OCI-LY1 (cell line): ENCODE measurements around the gene SLC25A10.

ENCODE experiments used
- H2AFZ ChIP-seq: fragments of 200-600 bp; sonication (generic), shearing (Covaris generic); 2 replicates; pipeline ENCODE4 v1.6.0; 2014; ENCODE audit warnings: antibody characterized with exemption, mild to moderate bottlenecking, low read length
- H3F3A ChIP-seq: fragments of 200-600 bp; sonication (generic), shearing (Covaris generic); 2 replicates; pipeline ENCODE4 v1.6.0; 2014; ENCODE audit warnings: mild to moderate bottlenecking, antibody characterized with exemption, low read length, moderate library complexity; ENCODE audit not compliant: insufficient read depth
- H3K27ac ChIP-seq: fragments of 200-600 bp; sonication (generic); 2 replicates; pipeline ENCODE4 v1.5.1; 2014; ENCODE audit warnings: low read length, mixed run types, mild to moderate bottlenecking, low read depth; ENCODE audit not compliant: poor library complexity, severe bottlenecking
- H3K27me3 ChIP-seq: fragments of 200-600 bp; sonication (generic); 2 replicates; pipeline ENCODE4 v1.6.0; 2014; ENCODE audit warnings: antibody characterized with exemption, mild to moderate bottlenecking, low read length, moderate library complexity; ENCODE audit not compliant: insufficient read depth
- H3K36me3 ChIP-seq: fragments of 200-600 bp; sonication (generic); 2 replicates; pipeline ENCODE4 v1.6.1; 2014; ENCODE audit warnings: mild to moderate bottlenecking, antibody characterized with exemption, low read length, moderate library complexity, mixed read lengths; ENCODE audit not compliant: insufficient read depth
- H3K4me1 ChIP-seq: fragments of 200-600 bp; sonication (generic); 2 replicates; pipeline ENCODE4 v1.5.1; 2014; ENCODE audit warnings: mild to moderate bottlenecking, low read length, moderate library complexity; ENCODE audit not compliant: insufficient read depth, severe bottlenecking
- H3K4me2 ChIP-seq: fragments of 200-600 bp; sonication (generic), shearing (Covaris generic); 2 replicates; pipeline ENCODE4 v1.6.1; 2014; ENCODE audit warnings: low read length
- H3K4me3 ChIP-seq: fragments of 200-600 bp; sonication (generic); 2 replicates; pipeline ENCODE4 v1.5.1; 2014; ENCODE audit warnings: low read length, low read depth, mild to moderate bottlenecking, mixed read lengths; ENCODE audit not compliant: poor library complexity, severe bottlenecking
- H3K79me2 ChIP-seq: fragments of 200-600 bp; shearing (Covaris generic); 2 replicates; pipeline ENCODE4 v1.6.1; 2016; ENCODE audit warnings: mixed run types, low read length, mixed read lengths; ENCODE audit not compliant: insufficient read depth
- H3K9ac ChIP-seq: fragments of 200-600 bp; sonication (generic), shearing (Covaris generic); 2 replicates; pipeline ENCODE4 v1.6.1; 2014; ENCODE audit warnings: mild to moderate bottlenecking, low read length, mixed read lengths
- H3K9me2 ChIP-seq: fragments of 200-600 bp; sonication (generic), shearing (Covaris generic); 2 replicates; pipeline ENCODE4 v1.6.1; 2014; ENCODE audit warnings: low read depth, mild to moderate bottlenecking, low read length, mixed read lengths
- H3K9me3 ChIP-seq: fragments of 200-600 bp; shearing (Covaris generic); 2 replicates; pipeline ENCODE4 v1.6.1; 2014; ENCODE audit warnings: low read length, mixed read lengths
- H4K20me1 ChIP-seq: fragments of 200-600 bp; sonication (generic), shearing (Covaris generic); 2 replicates; pipeline ENCODE4 v1.6.0; 2016; ENCODE audit warnings: mild to moderate bottlenecking, low read length; ENCODE audit not compliant: insufficient read depth
- CTCF ChIP-seq: fragments of 200-600 bp; sonication (generic), shearing (Covaris generic); IDR thresholded peaks from 2 replicates; pipeline ENCODE4 v1.5.1; 2017; ENCODE audit warnings: mild to moderate bottlenecking, antibody characterized with exemption, low read length, moderate library complexity, mixed read lengths
- EZH2 ChIP-seq: fragments of 200-600 bp; sonication (generic), shearing (Covaris generic); IDR thresholded peaks from 2 replicates; pipeline ENCODE4 v1.8.0; 2017; ENCODE audit warnings: borderline replicate concordance, mixed run types, mild to moderate bottlenecking, antibody characterized with exemption, low read length, moderate library complexity, mixed read lengths

The SLC25A10 gene

DNA sequence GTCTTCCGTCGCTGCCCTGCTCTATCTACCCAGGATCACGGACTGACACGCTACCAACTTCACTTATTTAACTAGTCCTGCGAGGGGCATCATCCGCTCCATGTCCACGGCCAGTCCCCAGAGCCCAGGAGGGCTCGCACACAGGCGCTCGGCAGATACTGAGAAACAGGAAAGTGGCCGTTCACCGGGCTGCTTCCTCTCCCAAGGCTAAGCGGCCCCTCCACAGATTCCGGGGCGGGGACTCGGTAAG lies 46.1 kb upstream of the SLC25A10 start:
- Histone ChIP-seq H3K4me2 (peak overlapping the region; percentile 85), H3K9me2 (no peaks in the 10 kb centered on the region), H3K4me3 (peak overlapping the region; percentile 82), H3F3A (no peaks in the 10 kb centered on the region), H3K79me2 (no peaks in the 10 kb centered on the region; the same call in 1 of the 2 replicates), H3K27me3 (no peaks in the 10 kb centered on the region), H4K20me1 (no peaks in the 10 kb centered on the region), H3K27ac (peak overlapping the region; percentile 29), H3K4me1 (peaks cover 24% of the 10 kb centered on the region), H3K36me3 (peaks cover 46% of the 10 kb centered on the region), H3K9me3 (no peaks in the 10 kb centered on the region), H3K9ac (peak overlapping the region; percentile 94), H2AFZ (no peak overlapping the region)
- TF ChIP-seq CTCF (no peak), EZH2 (no peak)

- Histone ChIP-seq H3K4me2 (peak within 1 kb of the TSS; percentile 93), H3F3A (no peaks in the 10 kb centered on the region), H3K4me3 (peak within 1 kb of the TSS; percentile 82), H3K9me3 (no peaks in the 10 kb centered on the region), H3K27me3 (no peaks in the 10 kb centered on the region), H3K27ac (peak within 1 kb of the TSS; percentile 47), H4K20me1 (no peaks in the 10 kb centered on the region), H3K4me1 (peaks cover 24% of the 10 kb centered on the region), H3K36me3 (peaks cover 52% of the 10 kb centered on the region), H3K79me2 (no peaks in the 10 kb centered on the region; the same call in 1 of the 2 replicates), H2AFZ (no peak within 1 kb of the TSS), H3K9me2 (no peaks in the 10 kb centered on the region), H3K9ac (peak within 1 kb of the TSS; percentile 94)
- no peak for TF ChIP-seq CTCF
- no peak for TF ChIP-seq EZH2
These were observed 45.5 kb upstream of the SLC25A10 start, which contains the start of the genes CCDC137 and OXLD1 for GRCh38 chr17:81666342-81667191. Gene CCDC137 (plus strand): TSS chr17:81666737. CDS start chr17:81666767, 30 bp downstream. Gene OXLD1 (minus strand): TSS chr17:81666605. CDS start chr17:81666577, 28 bp downstream.

DNA sequence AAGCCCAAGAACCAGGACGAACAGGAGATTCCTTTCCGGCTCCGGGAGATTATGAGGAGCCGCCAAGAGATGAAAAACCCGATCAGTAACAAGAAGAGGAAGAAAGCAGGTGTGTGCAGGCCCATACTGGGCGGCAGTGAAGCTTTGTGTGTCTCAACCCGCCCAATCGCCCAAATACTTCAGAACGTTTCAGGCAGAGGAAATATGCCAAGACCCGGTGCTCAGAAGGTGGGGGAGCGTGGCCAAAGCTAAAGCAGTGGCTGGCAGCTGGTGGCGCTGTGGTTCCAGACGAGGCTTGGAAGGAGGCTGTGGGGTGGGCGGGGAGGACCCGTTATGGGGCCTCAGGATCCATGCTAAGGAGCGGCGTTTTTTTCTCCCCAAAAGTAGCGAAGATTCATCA lies 44.3 kb upstream of the SLC25A10 start:
- H4K20me1 ChIP-seq: no peaks in the 10 kb centered on the region
- H3K36me3 ChIP-seq: peaks cover 64% of the 10 kb centered on the region
- H3K4me2 ChIP-seq: peak overlapping the region; percentile 93
- no peaks in the 10 kb centered on the region; the same call in 1 of the 2 replicates for H3K79me2 ChIP-seq
- no peak overlapping the region for H2AFZ ChIP-seq
- TF ChIP-seq EZH2 (no peak), CTCF (peak; percentile 58)
- H3K9ac ChIP-seq: peak overlapping the region; percentile 49; the same call in 1 of the 2 replicates
- no peaks in the 10 kb centered on the region for H3K9me2 ChIP-seq
- H3K4me3 ChIP-seq: peak overlapping the region; percentile 82
- H3K9me3 ChIP-seq: no peaks in the 10 kb centered on the region
- H3F3A ChIP-seq: no peaks in the 10 kb centered on the region
- H3K4me1 ChIP-seq: peaks cover 24% of the 10 kb centered on the region
- H3K27me3 ChIP-seq: no peaks in the 10 kb centered on the region
- H3K27ac ChIP-seq: peak overlapping the region; percentile 38
